HG03520 (cell line): Measurements from ENCODE around the gene WASL.
"Not testable (repeated sequence)": the region's sequence is repeated elsewhere in the genome, so short reads cannot be mapped to it uniquely, and the experiment has no call there.

Experiments used
- ATAC-seq: cut with Tn5 transposase; IDR thresholded peaks from one replicate; pipeline ENCODE4 v1.9.1; 2021; ENCODE audit warnings: mild to moderate bottlenecking, moderate library complexity; ENCODE audit not compliant: unreplicated experiment

Gene WASL

DNA sequence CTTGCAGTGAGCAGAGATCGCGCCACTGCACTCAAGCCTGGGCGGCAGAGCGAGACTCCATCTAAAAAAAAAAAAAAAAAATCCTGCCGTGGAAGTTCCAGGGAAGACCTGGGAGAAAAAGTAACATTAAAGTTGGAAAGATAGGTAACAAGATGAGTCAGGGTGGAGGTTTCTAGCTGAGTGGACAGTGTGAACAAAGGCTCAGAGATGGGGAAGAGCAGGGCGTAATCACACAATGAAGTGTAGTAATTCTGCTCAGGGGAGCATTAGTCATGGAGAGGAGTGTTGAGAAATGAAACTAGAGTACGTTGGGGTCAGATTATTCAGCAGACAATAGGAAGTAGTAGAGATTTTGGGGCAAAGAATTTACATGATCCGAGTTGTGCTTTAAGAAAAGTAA lies 21.6 kb upstream of the WASL start:
- ATAC-seq: peak; percentile 97

DNA sequence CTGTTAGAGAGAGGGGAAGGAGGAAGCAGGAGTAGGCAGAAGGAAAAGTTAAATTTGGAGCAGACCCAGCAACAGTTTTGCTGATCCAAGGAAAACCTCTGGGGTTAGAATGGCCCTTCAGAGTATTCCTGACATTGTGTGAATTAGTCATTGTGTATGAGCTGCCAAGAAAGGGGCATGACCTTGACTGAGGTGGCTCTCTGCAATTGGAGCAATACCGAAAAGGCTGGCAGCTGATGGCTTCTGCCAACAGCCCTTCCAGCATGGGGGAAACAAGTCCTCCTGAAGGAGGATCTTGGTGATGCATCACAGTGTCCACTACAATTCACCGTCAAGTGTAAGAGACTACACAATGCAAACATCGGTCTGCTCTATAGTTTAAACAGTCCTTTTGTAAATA lies 20.6 kb upstream of the WASL start:
- no peak for ATAC-seq

- no peak for ATAC-seq
Measured at GRCh38 chr7:123768493-123768892, 19.7 kb upstream of the WASL start.

GRCh38 chr7:123763191-123763661 lies 14.4 kb upstream of the WASL start:
- ATAC-seq: no peak

DNA sequence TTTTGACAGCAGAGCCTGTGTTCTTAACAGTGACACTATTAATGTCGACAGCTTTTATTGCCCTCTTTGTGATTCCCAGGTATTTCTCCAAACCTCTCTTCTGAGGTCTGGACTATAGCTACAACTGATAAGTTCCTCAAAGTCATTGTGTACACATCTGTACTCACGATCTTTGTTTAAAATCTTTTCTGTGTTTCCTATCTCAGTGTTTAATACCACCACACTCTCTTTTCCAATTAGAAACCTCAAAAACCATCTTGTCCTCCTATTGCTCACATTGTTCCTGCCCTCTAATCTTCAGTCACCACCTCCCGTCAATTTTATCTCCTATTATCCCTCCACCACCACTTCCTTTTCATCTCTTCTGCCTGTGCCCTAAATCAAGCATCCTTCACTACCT lies 12.9 kb upstream of the WASL start:
- ATAC-seq: no peak

DNA sequence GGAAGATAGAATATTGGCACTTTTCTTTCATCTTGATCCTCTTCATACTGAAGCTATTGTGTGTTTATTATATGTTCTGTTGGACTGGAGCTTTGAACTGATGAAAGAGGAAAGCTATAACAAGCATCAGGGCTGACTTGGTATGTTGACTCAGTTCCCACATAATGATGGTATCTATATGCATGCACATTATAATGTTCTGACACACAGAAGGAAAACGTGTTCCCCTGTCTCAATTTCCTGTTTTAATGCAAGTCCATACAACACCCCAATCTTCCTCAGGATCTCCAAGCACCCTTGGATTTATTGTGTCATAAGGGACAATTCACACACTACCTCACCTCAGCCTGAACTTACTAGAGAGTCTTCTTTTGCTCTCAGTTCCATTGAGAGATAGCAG lies 8.3 kb upstream of the WASL start:
- ATAC-seq: no peak

GRCh38 chr7:123755338-123755737 lies 6.5 kb upstream of the WASL start:
- ATAC-seq: no peak

- no peak for ATAC-seq
Measured at GRCh38 chr7:123754271-123754871, 5.6 kb upstream of the WASL start.

DNA sequence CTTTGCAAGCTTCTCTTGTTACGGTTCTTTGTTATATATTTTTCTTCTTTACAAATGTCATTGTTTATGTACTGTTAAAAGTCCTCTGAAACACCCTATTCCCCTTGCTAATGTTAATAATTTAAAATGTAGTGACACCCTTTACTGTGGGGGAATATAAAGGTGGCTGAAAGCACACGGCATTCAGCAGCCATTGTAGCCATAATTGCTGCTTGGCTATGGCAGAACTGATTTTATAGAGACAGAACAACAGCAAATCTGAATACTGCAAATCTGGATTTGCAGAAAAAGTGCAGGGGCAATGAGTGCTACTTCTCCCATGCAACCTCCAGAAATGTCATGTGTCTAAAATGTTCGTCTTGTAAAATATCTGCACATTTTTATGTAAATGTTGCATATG lies 3.7 kb upstream of the WASL start:
- ATAC-seq: no peak

- ATAC-seq: no peak
Measured at GRCh38 chr7:123751821-123752220, 3.0 kb upstream of the WASL start.

GRCh38 chr7:123750389-123751230 lies 1.8 kb upstream of the WASL start:
- ATAC-seq: no peak

GRCh38 chr7:123749537-123749857 lies 694 bp upstream of the WASL start:
- ATAC-seq: peak; percentile 19

- peak; percentile 18 for ATAC-seq
Measured at GRCh38 chr7:123748171-123748733, 551 bp downstream of the WASL start.

DNA sequence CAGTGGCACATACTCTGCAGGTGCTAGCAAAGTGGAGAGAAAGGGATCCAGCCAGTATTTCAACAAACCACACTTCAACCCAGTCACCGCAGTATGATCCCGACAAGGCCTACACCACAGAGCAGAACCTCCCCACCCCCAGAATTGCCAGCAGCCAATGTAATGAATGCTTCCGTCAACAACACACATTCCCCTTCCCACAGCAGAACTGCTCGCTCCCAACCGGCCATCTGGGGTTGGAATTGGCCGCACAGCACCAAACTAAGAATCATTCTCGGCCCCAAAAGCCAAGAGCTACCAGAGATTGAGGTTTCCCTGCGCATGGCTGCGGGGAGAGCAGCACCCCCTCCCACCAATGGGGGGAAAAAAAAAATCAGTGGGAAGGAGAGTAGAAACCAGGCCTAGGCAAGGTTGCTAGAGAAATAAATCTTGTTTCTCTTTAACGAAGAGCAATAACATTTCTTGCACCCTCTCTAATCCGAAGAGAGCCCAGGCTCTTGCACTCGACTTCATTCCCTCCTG lies 1.1 kb downstream of the WASL start:
- ATAC-seq: no peak

DNA sequence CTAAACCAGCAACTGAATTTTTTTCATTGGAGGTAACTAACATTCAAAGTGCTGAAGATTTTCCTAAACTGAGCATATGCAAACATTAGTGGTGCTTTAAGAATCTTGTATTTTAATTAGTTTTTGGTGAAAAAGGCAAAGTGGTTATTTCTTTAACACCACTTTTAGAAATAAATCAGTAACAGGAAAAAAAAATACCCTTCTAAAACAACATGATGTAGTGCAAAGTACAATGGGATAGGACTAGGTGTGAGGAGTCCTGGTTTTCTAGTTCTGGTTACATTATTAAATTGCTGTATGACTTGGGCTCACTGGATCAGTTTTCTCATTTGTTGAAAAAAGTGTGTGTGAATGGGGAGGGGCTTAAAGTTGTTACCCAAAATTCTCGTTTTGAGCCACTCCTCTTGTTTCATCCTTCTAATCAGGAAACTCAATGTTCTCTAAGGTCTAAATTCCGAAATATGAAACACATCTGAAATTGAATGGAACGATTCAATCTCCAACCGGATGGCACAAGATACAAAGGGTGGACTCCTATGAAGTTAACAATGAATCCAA lies 1.8 kb downstream of the WASL start:
- no peak for ATAC-seq

DNA sequence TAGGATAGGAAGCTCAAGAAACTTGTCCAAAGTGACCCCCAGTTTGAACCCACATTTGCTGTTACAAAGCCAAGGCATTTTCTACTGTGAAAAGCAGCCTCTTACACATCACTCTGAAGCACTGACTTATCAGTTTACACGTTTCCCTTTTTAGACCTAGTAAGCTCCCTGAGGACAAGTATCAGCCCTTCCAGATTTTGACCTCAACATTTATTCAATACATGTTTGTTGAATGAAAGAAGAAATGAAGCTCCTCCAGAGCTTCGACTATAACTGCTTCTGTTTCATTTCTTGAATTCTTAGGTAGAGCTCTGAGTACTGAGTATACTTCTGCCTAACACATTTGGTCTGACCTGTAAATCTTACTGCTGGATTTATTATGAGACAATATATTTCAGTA lies 2.7 kb downstream of the WASL start:
- no peak for ATAC-seq

DNA sequence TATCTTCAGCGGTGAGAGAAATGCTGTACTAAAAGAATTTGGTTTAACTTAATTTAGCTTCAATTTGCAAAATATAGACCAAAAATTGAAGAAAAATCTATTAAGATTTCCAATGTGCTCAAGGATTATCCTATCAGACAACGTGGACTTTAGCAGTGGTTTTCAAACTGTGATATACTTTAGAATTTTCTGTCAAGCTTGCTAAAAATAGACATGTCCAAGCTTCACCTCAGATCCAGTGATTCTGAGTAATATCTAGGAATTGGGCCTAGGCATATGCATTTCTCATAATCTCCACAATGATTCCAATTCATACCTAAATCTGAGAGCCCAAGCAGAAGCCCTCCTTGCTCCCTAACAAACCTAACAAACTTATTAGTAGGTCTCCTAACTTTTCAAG lies 3.4 kb downstream of the WASL start:
- ATAC-seq: no peak

DNA sequence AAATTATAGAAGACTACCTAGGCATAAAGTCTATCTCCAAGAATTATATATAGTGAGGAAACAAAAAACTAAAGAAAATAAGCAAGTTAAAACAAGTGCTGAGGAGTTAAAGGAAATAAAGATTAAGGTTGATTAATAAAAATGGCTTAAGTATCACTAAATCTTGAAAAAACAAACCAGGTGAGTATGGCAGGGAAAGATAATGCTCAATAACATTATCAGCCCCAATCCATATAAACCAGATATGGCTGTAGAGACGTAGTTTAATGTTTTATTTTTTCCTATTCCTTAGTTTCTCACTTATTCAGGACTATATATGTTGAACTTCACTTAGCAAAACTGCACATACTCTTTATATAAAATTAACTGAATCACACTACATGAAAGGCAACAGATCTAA lies 4.4 kb downstream of the WASL start:
- no peak for ATAC-seq

- ATAC-seq: no peak
Measured at GRCh38 chr7:123741940-123742339, 6.9 kb downstream of the WASL start.

- ATAC-seq: no peak
Measured at GRCh38 chr7:123738808-123739207, 10.0 kb downstream of the WASL start.

- no peak for ATAC-seq
Measured at GRCh38 chr7:123738356-123738755, 10.4 kb downstream of the WASL start.

DNA sequence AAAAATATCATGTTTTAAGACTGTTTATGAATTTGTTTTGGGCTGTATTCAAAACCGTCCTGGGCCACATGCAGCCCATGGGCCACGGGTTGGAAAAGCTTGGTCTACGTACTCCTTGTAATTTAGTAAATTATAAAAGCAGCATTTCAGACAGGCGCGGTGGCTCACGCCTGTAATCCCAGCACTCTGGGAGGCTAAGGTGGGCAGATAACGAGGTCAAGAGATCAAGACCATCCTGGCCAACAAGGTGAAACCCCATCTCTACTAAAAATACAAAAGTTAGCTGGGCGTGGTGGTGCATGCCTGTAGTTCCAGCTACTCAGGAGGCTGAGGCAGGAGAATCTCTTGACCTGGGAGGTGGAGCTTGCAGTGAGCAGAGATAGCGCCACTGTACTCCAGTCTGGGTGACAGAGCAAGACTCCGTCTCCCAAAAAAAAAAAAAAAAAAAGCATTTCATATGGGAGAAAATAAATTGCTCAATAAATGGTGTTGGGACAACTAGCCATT lies 11.6 kb downstream of the WASL start:
- not testable (repeated sequence) for ATAC-seq
